Stimulated activated CD8-positive, alpha-beta memory T cell treated with anti-CD3 and anti-CD28 coated beads, Interleukin-15, amount 100 ng/mL, for 4 hours (primary cell): Measurements from ENCODE around the gene BTRC.

Source experiments
- DNase-seq, 2 donors: peaks; one replicate each; pipeline ENCODE4 v3.0.0-alpha.2; 2020; ENCODE audit warnings: low read depth in 2 of 2

The BTRC gene

DNA sequence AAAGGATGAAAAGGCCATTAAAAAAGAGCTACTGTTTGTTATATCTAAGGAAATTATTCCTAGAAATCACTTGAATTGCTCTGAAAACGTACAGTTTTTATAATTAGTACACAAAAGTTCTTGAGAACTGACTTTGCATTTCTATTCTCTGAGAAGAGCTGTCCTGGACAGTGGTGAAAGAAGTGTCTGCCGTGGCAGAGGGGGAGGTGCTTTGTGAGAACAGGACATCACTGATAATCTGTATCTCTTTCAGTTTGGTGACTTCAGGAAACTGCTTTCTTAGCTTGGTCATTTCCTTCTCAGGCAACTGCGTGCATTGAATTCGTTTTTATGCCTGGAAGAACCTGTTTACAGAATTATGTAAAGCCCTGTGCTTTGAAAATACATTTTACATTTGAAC is 182.0 kb downstream of the BTRC start:
- no peak for DNase-seq

DNA sequence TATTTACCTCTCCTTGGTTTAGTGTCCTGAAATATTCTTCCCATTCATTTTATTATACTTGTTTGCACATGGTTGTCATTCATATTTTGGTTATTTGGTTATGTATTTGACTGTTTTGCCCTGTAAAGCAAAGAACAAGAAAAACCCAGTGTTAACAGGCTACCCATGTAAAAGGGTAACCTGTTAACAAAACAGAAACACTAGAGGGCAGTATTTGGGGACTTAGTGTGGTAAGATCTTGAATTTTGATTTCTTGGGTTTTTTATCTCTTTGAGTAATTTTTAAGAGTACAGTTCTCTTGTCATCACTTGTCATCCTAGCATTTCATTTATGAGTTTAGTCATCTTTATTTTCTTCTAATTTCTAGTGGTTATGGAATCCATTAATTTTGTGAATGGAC is 182.8 kb downstream of the BTRC start:
- no peak for DNase-seq

DNA sequence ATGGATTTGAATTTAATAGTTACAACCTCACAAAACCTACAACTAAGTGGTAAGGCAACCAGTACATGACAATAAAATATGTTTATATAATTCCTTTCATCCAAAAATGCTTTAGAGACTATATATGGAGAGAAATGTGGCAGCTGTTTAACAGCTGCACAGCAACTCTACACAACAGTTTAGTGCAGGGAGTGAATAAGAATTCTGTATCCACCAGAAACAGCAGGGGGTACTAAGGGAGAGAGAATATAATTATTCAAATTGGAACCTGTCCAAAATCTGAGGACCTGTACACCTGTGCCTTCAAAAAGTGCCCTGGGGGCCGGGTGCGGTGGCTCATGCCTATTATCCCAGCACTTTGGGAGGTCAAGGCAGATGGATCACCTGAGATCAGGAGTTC is 184.5 kb downstream of the BTRC start:
- no peak for DNase-seq

DNA sequence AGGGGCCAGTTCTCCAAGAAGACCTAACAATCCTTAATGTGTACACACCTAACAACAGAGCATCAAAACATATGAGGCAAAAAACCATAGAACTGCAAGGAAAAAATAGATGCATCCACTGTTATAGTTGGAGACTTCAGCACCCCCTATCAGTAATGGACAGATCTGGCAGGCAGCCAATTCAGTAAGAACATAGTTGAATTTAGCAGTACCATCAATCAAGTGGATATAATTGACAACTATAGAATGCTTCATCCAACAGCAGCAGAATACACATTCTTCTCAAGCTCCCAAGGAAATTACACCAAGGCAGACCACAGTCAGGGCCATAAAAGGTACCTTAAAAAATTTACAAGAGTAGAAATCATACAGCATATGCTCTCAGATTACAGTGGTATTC is 191.9 kb downstream of the BTRC start:
- DNase-seq = no peak

DNA sequence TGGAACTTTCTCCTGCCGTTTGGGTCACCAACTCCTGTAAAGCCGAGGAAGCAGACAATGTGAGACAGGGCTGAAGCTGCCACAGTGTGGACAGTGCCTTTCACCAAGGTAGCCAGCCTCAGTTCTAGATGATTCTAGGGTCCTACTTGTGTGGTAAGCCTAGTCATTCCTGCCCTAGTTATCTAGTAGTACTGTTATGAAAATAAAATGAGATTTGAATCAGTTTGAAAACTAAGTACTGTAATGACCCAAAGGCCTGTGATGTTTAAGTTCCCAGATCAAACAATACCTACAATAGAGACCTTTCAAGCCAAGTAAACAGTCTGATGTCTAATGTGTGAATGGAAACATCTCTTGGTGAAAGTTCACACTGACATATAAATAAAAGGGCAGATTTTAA is 197.0 kb downstream of the BTRC start:
- DNase-seq = no peak

DNA sequence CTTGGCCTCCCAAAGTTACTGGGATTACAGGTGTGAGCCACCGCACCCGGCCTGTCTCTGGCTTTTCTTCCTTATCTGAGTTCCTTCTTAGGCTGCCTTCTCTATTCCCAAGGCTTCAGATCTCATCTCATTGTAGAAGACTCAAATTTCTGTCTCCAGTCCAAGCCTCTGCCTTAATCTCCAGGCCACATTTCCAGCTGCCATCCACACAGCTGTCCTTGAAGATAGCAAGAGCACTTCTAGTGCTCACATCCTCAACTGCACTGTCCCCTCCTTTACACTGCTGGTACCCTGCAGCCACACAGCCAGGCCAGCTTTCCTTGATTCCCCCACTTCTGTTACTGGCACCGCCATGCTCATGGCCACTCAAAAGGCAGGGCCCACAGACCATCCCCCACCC is 198.5 kb downstream of the BTRC start:
- DNase-seq = no peak

DNA sequence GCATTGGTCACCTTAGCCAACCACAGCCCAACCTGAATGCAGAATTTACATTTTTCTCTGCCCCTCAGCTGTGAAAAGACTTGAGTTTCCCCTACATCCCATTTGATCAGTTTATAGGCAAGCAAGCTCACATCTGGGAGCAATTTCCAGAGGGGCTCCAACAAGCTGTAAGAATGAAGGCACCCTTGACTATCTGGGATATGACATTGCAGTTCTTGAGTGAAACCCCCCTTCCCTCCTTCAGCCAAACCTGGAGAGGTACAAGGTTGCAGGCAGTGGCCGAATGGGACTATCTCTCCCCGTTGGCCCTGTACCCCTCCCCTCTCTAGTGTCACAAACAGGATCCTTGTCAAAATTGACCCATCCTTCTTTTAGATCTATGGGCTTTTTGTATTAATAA is 203.6 kb downstream of the BTRC start:
- DNase-seq = no peak

DNA sequence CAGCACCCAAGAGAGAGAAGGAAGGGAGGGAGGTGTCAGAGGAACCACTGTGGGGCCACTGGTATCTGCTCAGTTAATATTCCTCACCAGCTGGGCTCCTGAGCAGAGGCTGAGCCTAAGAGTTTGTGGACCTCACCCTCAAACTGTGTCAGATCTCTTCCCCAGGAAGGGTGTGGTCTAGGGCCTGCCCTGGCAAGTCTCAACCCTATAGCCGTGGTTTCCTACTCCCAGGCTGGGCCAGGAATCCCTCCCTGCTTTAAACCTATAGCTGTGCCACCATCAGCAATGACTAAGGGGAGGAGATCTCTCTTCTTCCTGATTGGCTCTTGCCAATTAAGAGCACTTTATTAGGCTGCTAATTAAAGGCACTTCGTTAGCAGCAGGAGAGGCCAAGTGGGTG is 204.2 kb downstream of the BTRC start:
- DNase-seq = no peak

DNA sequence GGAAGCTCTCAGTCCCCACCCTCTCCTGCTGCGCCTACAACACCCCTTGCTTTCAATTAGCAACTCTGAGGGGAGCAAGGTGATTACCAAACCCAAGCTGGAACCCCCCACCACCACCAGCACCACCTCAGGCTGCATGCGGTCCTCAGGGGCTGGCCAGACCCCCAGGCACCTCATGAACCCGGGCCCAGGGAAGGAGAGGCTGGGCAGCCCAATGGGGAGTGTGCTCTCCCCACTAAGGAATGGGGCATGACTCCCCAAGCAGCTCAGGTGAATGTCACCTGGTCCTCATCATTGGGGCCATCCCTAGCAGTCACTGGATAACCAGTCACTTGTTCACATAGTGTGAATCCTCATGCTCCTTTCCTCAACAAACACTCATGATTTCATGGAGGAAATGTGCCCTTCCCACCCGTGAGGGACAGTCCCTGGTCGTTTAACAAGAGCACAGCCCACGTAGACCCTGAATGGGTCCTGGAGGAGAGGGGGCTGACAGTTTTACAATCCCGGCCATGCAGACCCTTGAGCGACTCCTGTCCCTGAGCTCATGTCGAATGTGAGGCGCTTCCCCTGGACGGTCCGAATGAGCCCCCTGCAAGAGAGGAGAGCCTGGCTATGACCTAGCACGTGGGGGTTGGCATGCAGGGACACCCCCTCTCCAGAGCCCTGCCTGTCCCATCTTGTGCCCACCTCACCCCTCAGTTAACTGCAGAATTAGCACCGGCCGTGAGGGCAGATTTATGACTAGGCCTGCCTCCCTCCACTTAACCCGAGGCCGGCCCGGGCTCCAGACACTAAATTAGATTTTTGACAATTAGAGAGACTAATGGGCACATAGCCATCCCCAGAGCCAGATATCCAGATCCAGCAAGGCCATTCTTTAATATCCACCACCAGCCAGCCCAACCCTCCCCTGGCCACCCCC is 205.0 kb downstream of the BTRC start:
- DNase-seq = no peak

DNA sequence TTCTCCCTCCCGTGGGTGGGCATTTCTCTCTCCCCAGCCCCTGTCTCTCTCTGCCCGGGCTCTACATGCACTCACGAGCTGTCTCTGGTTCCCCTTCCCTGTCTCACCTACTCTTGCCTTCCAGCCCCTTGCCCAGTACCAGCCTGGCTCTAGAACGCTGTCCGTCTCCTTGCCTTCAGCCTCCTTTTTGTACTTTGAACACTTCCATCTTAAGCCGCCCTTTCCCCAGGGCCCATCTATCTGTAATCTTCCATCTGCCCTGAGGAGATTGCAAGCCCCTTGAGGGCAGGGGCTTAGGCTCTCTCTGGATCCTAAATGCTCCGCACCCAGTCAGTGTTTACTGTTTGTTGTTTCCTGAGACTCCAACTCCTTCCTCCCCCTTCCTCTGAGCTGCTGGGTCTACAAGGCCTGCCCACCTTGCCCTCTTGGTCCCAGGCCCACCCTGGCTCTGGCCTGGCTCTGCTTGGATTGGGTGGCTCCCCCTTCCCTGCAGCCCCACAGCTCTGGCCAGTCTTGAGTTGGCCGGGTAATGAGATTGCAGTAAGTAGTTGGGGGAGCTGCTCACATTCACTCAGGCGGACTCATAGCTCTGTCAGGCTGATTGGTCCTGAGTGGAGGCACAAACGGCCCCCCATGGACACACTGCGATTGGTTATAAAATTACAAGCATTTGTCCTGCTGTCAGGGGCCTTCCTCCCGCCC is 205.8 kb downstream of the BTRC start:
- no peak for DNase-seq

DNA sequence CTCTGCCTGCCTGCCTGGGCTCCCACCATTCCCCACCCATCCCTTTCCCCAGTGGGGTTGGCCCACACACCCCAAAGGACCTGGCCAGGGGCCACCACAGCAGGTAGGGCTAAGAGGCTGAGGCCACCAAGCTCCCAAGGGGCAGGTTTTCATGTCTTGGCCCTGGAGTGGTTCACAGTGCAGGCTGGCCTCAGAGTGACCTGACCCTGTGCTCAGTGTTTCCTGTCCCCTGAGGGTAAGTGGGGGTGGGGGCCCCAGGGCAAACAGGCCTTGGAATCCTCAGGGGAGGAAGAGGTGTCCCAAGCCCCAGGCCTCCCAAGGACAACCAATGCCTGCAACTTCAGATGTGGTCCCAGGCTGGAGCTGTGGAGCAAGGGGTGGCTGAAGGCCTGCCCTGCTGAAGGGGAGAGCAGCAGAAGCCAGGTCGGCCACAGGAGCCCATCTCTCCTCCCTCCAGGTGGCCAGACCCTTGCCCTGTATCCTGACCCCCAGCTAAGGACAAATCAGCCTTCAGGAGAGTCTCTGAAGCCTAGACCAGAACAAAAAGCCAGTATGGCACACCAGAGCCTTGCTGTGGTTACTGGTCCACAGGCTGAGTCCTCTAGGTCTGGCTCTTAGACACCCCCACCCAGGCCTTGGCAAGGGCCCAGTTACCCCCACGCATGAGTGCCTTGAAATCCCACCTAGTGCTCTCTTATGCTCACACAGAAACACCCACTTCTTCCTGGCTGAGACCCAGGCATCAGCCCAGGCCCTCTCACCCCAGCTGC is 206.5 kb downstream of the BTRC start:
- no peak for DNase-seq

DNA sequence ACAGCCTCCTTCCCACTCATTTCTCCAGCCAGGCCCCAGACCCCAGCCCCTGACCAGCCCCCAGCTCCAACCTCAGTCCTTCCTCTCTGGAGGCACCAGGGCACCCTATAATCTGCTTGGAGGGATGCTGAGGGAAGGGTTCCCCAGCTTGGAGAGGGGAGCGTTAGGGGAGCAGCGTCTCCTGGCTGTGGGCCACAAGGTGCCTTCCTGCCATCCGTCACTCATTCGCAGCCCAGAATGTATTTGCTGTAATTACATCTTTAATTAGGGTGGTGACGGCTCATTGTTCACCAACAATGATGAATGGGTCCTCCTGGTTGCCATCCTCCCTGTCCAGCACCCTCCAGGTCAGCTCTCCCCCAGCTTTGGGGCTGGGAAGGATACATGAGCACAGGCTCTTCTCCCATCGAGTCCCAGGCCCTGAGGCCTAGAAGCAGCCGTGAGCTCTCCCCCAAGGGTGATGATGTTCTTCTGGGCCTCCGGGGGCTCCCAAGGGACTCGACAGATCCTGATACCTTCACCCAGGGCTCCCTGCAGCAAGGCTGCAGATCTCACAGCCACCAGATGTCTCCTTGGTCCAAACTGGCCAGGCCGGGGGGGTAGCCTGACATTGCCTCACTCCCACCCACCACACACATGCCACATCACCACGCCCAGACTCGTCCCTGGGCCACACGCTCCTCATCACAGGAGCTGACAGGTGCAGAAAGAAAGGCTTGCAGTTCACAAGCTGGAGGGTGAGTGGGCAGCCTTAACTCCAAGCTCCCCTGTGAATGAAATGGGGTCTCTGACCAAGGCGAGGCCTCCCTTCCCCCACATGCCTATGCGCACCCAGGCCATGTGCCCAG is 207.3 kb downstream of the BTRC start:
- DNase-seq = no peak

DNA sequence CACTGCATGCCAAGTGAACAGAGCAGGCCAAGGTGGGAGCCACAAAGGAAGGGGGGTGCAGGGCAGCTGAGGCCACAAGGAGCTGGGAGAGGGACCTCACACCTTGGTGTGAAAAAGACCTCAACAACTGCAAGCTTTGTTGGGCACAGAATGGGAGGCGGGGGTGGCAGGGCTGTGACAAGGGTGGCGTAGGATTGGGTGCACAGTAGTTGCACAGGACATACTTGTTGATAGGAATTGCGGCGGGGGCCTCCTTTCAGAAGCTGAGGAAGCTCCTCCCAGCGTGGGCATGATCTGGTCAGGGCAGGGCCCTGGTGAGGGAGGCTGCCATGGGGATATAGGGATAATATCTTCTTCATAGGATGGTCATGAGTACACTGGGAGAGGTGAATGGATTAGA is 208.3 kb downstream of the BTRC start:
- DNase-seq = no peak

DNA sequence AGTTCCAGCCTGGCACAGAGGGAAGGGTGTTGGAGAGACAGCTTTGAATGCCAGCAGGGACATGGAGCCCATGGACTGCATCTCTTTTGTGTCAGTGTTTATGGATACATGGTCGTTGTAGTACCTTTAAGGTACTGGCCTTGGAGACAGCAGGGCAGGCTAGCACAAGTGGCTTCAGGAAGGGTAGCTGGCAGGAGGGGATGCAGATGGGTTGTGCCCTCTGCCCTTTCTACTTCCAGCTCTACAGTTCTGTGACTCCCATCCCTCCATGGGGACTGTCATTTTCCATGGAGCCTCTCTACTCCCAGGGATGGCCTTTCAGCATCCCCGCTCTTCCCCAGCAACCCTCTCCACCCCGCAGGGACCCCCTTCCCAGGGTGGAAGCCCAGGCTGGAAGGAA is 209.0 kb downstream of the BTRC start:
- DNase-seq = no peak

DNA sequence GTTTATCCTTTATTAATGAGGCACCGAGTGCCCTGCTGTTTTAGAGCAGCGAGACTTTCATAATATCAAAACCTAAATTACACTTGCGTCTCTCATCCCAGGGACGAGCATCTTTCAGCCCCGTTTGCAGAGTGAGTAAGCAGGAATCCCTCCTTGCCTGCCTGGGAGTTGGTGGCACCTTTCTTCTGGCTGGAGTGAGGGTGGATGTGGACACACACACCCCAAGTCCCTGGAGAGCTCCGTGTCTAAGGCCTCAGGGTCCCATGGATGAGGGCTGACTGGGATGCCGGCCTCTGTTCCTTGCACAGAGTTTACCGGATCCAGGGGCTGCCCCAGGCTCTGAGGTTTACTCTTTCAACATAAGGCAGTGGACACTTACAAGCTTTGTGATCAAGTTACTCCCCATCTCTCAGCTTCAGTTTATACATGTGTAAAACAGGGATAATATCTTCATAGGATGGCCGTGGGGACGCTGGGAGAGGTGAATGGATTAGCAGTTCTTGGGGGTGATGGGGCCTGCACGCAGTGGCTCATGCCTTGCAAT is 209.6 kb downstream of the BTRC start:
- DNase-seq = no peak

DNA sequence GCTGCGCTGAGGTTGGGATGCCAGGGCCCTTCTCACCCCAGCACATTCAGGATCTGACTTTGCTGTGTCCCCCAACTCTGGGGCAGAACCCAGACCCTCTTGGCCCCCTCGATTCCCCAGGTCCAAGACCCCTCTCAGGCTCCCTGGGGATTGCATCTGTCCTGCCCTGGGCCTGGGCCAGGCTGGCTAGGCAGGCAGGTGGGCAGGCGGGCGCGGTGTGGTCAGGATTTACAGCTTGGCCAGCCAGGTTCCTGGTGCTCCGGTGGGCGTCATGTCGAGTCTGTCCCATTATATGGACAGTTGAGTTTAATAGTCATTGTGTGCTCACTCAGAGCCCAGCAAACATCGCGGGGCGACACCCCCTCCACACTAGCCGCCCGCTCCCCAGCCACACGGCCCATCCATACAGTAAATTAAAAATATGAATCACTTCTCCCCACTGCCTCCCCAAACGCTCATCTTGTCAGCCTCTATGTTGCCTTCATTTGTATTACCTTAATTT is 210.6 kb downstream of the BTRC start:
- DNase-seq = no peak

DNA sequence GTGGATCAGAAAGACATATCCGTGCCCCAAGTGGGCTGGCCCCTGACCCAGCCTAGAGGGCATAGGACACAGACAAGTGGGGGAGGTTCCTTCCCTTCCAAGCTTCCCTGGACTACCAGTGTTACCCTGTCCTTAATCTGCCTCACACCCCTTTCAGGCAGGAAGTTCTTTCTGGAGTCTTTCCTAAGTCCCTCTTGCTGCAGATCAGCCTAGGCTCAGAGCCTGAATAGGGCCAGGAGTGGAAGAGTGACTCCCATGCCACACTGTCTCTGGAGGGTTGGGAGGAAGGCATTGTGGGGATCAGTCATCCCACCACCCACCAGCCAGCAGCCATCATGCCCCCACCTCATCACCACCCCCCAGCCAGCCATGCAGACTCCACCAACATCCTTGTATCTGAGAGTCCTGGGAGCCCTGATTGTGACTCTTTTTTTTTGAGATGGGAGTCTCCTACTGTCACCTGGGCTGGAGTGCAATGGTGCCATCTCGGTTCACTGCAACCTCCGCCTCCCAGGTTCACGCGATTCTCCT is 211.5 kb downstream of the BTRC start:
- DNase-seq = no peak

DNA sequence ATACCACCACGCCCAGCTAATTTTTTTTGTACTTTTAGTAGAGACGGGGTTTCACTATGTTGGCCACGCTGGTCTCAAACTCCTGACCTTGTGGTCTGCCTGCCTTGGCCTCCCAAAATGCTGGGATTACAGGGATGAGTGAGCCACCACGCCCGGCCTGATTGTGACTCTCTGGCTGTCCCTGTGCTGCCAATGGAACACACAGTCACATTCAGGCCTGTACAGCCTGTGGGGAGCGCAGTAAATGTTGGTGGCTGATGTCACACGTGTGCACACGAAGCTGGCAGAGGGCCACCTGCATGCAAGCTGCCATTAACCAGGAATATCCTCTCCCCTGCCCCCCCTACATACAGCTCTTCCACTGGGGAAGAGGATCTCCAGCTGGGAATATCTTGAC is 212.0 kb downstream of the BTRC start:
- DNase-seq = no peak

DNA sequence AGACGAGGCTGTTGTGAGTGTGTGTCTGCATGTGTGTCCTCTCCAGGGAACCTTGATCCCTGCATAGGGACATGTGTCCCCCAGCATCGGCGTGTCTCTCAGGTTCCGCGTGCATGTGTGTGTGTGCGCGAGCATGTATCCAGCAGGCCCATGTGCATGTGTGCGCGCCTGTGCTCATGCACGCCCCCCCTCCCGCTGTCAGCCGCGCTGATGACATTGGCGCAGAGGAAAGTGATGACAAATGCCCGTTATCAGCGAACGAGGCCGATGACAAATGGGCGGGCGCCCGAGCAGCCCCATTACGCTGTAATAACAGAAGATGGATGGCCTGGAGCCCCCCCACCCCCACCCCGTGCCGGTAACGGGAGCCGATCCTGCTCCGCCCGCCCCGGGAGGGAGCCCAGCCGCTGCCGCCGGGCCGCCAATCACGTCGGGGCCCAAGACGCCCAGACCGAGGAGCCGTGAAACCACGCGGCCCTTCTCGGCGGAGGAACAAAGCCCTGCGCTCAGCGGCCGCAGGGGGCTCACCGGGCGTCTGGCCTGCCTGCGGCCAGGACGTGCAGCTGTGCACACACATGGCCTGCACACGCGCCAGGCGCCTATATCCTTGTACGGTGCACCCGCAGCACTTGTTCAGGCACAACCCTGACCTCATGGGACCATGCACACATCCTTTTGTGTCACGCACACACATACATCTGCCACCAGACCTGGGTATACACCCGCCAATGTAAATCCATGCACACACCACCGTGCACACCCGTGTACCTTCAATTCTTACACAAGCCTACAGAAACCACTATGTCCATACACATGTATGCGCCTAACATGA is 212.6 kb downstream of the BTRC start:
- DNase-seq = no peak
